Stomach (tissue), 4 donors: ENCODE measurements around the gene SUPT3H.

Experiments
- CTCF ChIP-seq, 7 experiments: fragments of 450-650 bp in 4 of 7; fragments of 200-600 bp in 3 of 7; sonication (generic) in 3 of 7; IDR thresholded peaks; one replicate each; pipeline ENCODE4 v1.5.1; 2016 to 2019; ENCODE audit warnings: antibody characterized with exemption in 7 of 7, control low read depth in 2 of 7, mild to moderate bottlenecking in 1 of 7
- EP300 ChIP-seq: sonication (generic); formaldehyde crosslinking; IDR thresholded peaks from one replicate; pipeline ENCODE4 v1.6.1; 2017; ENCODE audit warnings: antibody characterized with exemption
- POLR2A ChIP-seq, 4 donors: fragments of 450-650 bp; IDR thresholded peaks; one replicate each; pipeline ENCODE4 v1.6.1; 2016; ENCODE audit warnings: antibody characterized with exemption in 4 of 4, control low read depth in 2 of 4, mild to moderate bottlenecking in 1 of 4, moderate library complexity in 1 of 4
- POLR2AphosphoS5 ChIP-seq, 3 donors: sonication (generic); formaldehyde crosslinking; IDR thresholded peaks; one replicate each; pipeline ENCODE4 v1.6.1; 2016; ENCODE audit warnings: antibody characterized with exemption in 3 of 3

- TF ChIP-seq CTCF (IDR thresholded peaks at IDR 0.05) (no peak), POLR2AphosphoS5 (IDR thresholded peaks at IDR 0.05) (no peak), EP300 (no peak), POLR2A (IDR thresholded peaks at IDR 0.05) (no peak)
These were observed 162.0 kb downstream of the SUPT3H start for GRCh38 chr6:45215759-45216158.
